H1 (cell line): Measurements from ENCODE around the gene TEX22. TPM values are rescaled to one million over a fixed set of nuclear protein-coding genes. Genes with fewer than 3 reads are reported as not detected.

Experiments used
- CTCF ChIA-PET: fragments of 300-600 bp; sonication (Branson Sonifier 250); formaldehyde crosslinking; loops from one replicate; lab custom pipeline; 2021; ENCODE audit not compliant: partially characterized antibody; lab: Charles Lee
- POLR2A ChIA-PET: fragments of 300-600 bp; sonication (Branson Sonifier 250); formaldehyde crosslinking; loops from one replicate; lab custom pipeline; 2021; ENCODE audit warnings: inconsistent platforms; ENCODE audit not compliant: partially characterized antibody; lab: Charles Lee
- DNase-seq, 2 experiments: peaks; one replicate each; pipeline versions ENCODE4 v3.0.0 to v3.0.0-alpha.2; 2010 to 2022; ENCODE audit warnings: low spot score in 2 of 2, low read depth in 1 of 2, mixed read lengths in 1 of 2
- FAIRE-seq: peaks from 2 replicates; lab custom pipeline; 2011; peaks lifted over from hg19 to GRCh38; lab: Jason Lieb, UNC
- H2AFZ ChIP-seq: 2 replicates; pipeline ENCODE4 v1.8.1; 2012; ENCODE audit warnings: low read length, inconsistent platforms
- H2AK5ac ChIP-seq: 2 replicates; pipeline ENCODE4 v1.6.1; 2013; ENCODE audit warnings: low read depth, low read length
- H2BK120ac ChIP-seq: replicated peaks from 2 replicates; pipeline ENCODE3; 2013; ENCODE audit warnings: low read depth, low read length, inconsistent platforms
- H2BK12ac ChIP-seq: 2 replicates; pipeline ENCODE4 v1.6.1; 2013; ENCODE audit warnings: low read depth, low read length
- H2BK15ac ChIP-seq: 2 replicates; pipeline ENCODE4 v1.6.1; 2013; ENCODE audit warnings: low read length
- H2BK20ac ChIP-seq: 2 replicates; pipeline ENCODE4 v1.6.1; 2013; ENCODE audit warnings: low read length
- H2BK5ac ChIP-seq: 2 replicates; pipeline ENCODE4 v1.6.1; 2013; ENCODE audit warnings: low read depth, low read length
- H3K14ac ChIP-seq: 2 replicates; pipeline ENCODE4 v1.6.1; 2013; ENCODE audit warnings: inconsistent platforms; ENCODE audit not compliant: insufficient read length
- H3K18ac ChIP-seq: 2 replicates; pipeline ENCODE4 v1.6.1; 2013; ENCODE audit warnings: low read length; ENCODE audit errors: extremely low read depth
- H3K23ac ChIP-seq: 2 replicates; pipeline ENCODE4 v1.6.1; 2013; ENCODE audit warnings: inconsistent platforms; ENCODE audit not compliant: insufficient read length
- H3K23me2 ChIP-seq: 2 replicates; pipeline ENCODE4 v1.6.1; 2013; ENCODE audit warnings: low read depth, low read length
- H3K27ac ChIP-seq: 2 replicates; pipeline ENCODE4 v1.6.1; 2011; ENCODE audit warnings: low read depth, low read length, inconsistent platforms
- H3K27me3 ChIP-seq, 4 experiments: replicated peaks in 1 of 4; 1 replicate in 1 of 4; 2 replicates in 3 of 4; pipeline versions ENCODE4 v1.6.1 to v1.8.1; 2011 to 2013; ENCODE audit warnings: low read length in 3 of 4, mild to moderate bottlenecking in 3 of 4, inconsistent platforms in 2 of 4, mixed read lengths in 2 of 4, moderate library complexity in 1 of 4; ENCODE audit not compliant: control insufficient read depth in 3 of 4, insufficient read depth in 3 of 4; ENCODE audit errors: extremely low read depth in 1 of 4
- H3K36me3 ChIP-seq, 4 experiments: 2 replicates each; pipeline versions ENCODE4 v1.6.1 to v1.8.1; 2011 to 2013; ENCODE audit warnings: mild to moderate bottlenecking in 4 of 4, low read length in 3 of 4, moderate library complexity in 2 of 4, control low read depth in 1 of 4, inconsistent platforms in 1 of 4; ENCODE audit not compliant: insufficient read depth in 4 of 4, control insufficient read depth in 2 of 4
- H3K4ac ChIP-seq: replicated peaks from 2 replicates; pipeline ENCODE3; 2013; ENCODE audit warnings: low read length, low read depth, mixed read lengths, inconsistent platforms; ENCODE audit not compliant: insufficient read length
- H3K4me1 ChIP-seq, 4 experiments: replicated peaks in 1 of 4; 1 replicate in 1 of 4; 2 replicates in 3 of 4; pipeline versions ENCODE4 v1.6.1 to v1.8.1; 2011 to 2013; ENCODE audit warnings: low read length in 3 of 4, inconsistent platforms in 2 of 4, mixed read lengths in 1 of 4; ENCODE audit not compliant: insufficient read depth in 4 of 4, control insufficient read depth in 3 of 4
- H3K4me2 ChIP-seq, 2 experiments: 2 replicates each; pipeline versions ENCODE4 v1.6.1 to v1.8.1; 2011 to 2013; ENCODE audit warnings: low read depth in 2 of 2, low read length in 2 of 2, control low read depth in 1 of 2, inconsistent platforms in 1 of 2, mild to moderate bottlenecking in 1 of 2; ENCODE audit not compliant: insufficient read depth in 1 of 2
- H3K4me3 ChIP-seq, 4 experiments: fragments of 200-600, 300-600 bp in 1 of 4; sonication (generic), shearing (Covaris generic), sonication (Bioruptor Twin) in 1 of 4; 2 replicates each; pipeline versions ENCODE4 v1.5.1 to v1.8.1; 2011 to 2016; ENCODE audit warnings: low read length in 4 of 4, low read depth in 3 of 4, control low read depth in 2 of 4, inconsistent platforms in 2 of 4, mild to moderate bottlenecking in 2 of 4, mixed read lengths in 1 of 4, moderate library complexity in 1 of 4; ENCODE audit not compliant: insufficient read depth in 2 of 4; ENCODE audit errors: extremely low read depth in 1 of 4
- H3K56ac ChIP-seq: replicated peaks from 2 replicates; pipeline ENCODE3; 2013; ENCODE audit warnings: low read depth, mild to moderate bottlenecking, mixed read lengths, low read length, inconsistent platforms; ENCODE audit not compliant: insufficient read length
- H3K79me1 ChIP-seq: 2 replicates; pipeline ENCODE4 v1.6.1; 2013; ENCODE audit warnings: low read depth, low read length, control low read depth
- H3K79me2 ChIP-seq, 2 experiments: 2 replicates each; pipeline versions ENCODE4 v1.6.1 to v1.8.1; 2012 to 2013; ENCODE audit warnings: low read length in 2 of 2, mild to moderate bottlenecking in 2 of 2, inconsistent platforms in 1 of 2; ENCODE audit not compliant: insufficient read depth in 2 of 2, control insufficient read depth in 1 of 2
- H3K9ac ChIP-seq, 4 experiments: replicated peaks in 1 of 4; 1 replicate in 1 of 4; 2 replicates in 3 of 4; pipeline versions ENCODE4 v1.6.1 to v1.8.1; 2011 to 2013; ENCODE audit warnings: low read depth in 3 of 4, low read length in 3 of 4, control low read depth in 2 of 4, mild to moderate bottlenecking in 2 of 4, moderate library complexity in 2 of 4, inconsistent platforms in 1 of 4; ENCODE audit errors: extremely low read depth in 1 of 4
- H3K9me3 ChIP-seq, 2 experiments: 2 replicates each; pipeline versions ENCODE4 v1.6.1 to v1.8.1; 2012 to 2013; ENCODE audit warnings: mild to moderate bottlenecking in 2 of 2, moderate library complexity in 2 of 2, control low read depth in 1 of 2, inconsistent platforms in 1 of 2, low read depth in 1 of 2, low read length in 1 of 2, mixed read lengths in 1 of 2; ENCODE audit not compliant: insufficient read depth in 2 of 2
- H4K20me1 ChIP-seq, 2 experiments: replicated peaks in 1 of 2; 2 replicates each; pipeline versions ENCODE3 to v1.8.1; 2011 to 2013; ENCODE audit warnings: inconsistent platforms in 2 of 2, low read length in 2 of 2, mild to moderate bottlenecking in 1 of 2; ENCODE audit not compliant: insufficient read depth in 2 of 2, control insufficient read depth in 1 of 2
- H4K5ac ChIP-seq: 2 replicates; pipeline ENCODE4 v1.6.1; 2013; ENCODE audit warnings: low read length, low read depth, mixed read lengths, inconsistent platforms; ENCODE audit not compliant: insufficient read length
- H4K8ac ChIP-seq: 2 replicates; pipeline ENCODE4 v1.8.0; 2013; ENCODE audit warnings: mild to moderate bottlenecking, moderate library complexity, low read length, inconsistent platforms; ENCODE audit not compliant: insufficient read depth; ENCODE audit errors: extremely low read depth
- H4K91ac ChIP-seq: replicated peaks from 2 replicates; pipeline ENCODE3; 2013; ENCODE audit warnings: low read length, mixed read lengths, inconsistent platforms; ENCODE audit not compliant: insufficient read length
- CHD1 ChIP-seq: IDR thresholded peaks from 2 replicates; pipeline ENCODE4 v1.6.1; 2012; ENCODE audit warnings: low read depth, low read length, improper control_type of control experiment
- MAFK ChIP-seq: IDR thresholded peaks from 2 replicates; pipeline ENCODE4 v1.6.1; 2012; ENCODE audit warnings: low read depth, mild to moderate bottlenecking, improper control_type of control experiment, low read length
- POLR2AphosphoS5 ChIP-seq: IDR thresholded peaks from 2 replicates; pipeline ENCODE4 v1.6.1; 2011; ENCODE audit warnings: low read depth, low read length
- SP1 ChIP-seq: IDR thresholded peaks from 2 replicates; pipeline ENCODE4 v1.6.1; 2011; ENCODE audit warnings: low read depth, low read length
- WGBS, 2 experiments: shearing (Covaris generic) in 1 of 2; methylation state at CpG; one replicate each; pipeline versions ENCODE4 v1.1.6 to v1.1.7; 2013 to 2015; ENCODE audit warnings: low lambda C conversion rate in 2 of 2, mixed read lengths in 2 of 2, inconsistent platforms in 1 of 2, low coverage in 1 of 2, missing lambda C conversion rate in 1 of 2; ENCODE audit not compliant: insufficient replicate concordance in 2 of 2, insufficient coverage in 1 of 2, insufficient read length in 1 of 2; ENCODE audit errors: extremely low coverage in 1 of 2, missing lambda C conversion rate in 1 of 2; 5-methylcytosine and 5-hydroxymethylcytosine counted together
- polyA plus RNA-seq, 7 experiments: library from polyadenylated mRNA; depleted of rRNA in 3 of 7; stranded (reverse) in 5 of 7; unstranded in 2 of 7; fragments of >200 nt in 5 of 7; fragments of 200-250 nt in 2 of 7; gene quantifications; 1 replicate in 5 of 7; 2 replicates in 1 of 7; 4 replicates in 1 of 7; pipeline versions ENCODE4 v1.2.1 to v1.2.3, GENCODE V29; 2011 to 2013; ENCODE audit warnings: missing spikeins in 2 of 7, mixed read lengths in 2 of 7
- total RNA-seq: library from RNA; stranded (reverse); fragmentation: NEBNext Ultra II Directional; extraction: Animal tissue kit (Norgen Biotek cat#: 25700); gene quantifications from 2 replicates; pipeline ENCODE4 v1.2.1, GENCODE V29; 2021

The TEX22 gene
- total and polyA plus RNA-seq, 2 of the 8 experiments (the other 6 are each of a cell fraction or from before 2014, with no cell fraction given): 0.24 to 0.39 TPM

GRCh38 chr14:105408592-105408991, 10.3 kb downstream of the TEX22 start:
- Histone ChIP-seq H3K18ac (no peak overlapping the region), H4K91ac (no peak overlapping the region), H3K56ac (no peak overlapping the region), H3K4me3 (no peak overlapping the region), H2BK15ac (no peak overlapping the region), H3K14ac (no peak overlapping the region), H3K79me2 (no peaks in the 10 kb centered on the region), H3K27me3 (peaks cover 8 to 40% (median 32%) of the 10 kb centered on the region in 4 experiments), H3K23ac (no peak overlapping the region), H2BK12ac (no peak overlapping the region), H3K4me2 (no peak overlapping the region), H2BK20ac (no peak overlapping the region), H3K4me1 (peaks cover 0 to 8% (median 4%) of the 10 kb centered on the region in 4 experiments; a peak in 6 of 7 replicates), H3K36me3 (no peaks in the 10 kb centered on the region), H3K27ac (no peak overlapping the region), H3K79me1 (no peaks in the 10 kb centered on the region), H2BK120ac (no peak overlapping the region), H2BK5ac (no peak overlapping the region), H3K9me3 (peaks cover 14 to 21% of the 10 kb centered on the region in 2 experiments; a peak in 2 of 4 replicates), H3K4ac (no peak overlapping the region), H3K23me2 (peaks cover 6% of the 10 kb centered on the region; the same call in 1 of the 2 replicates), H4K20me1 (peaks cover 0 to 6% of the 10 kb centered on the region in 2 experiments), H2AFZ (no peak overlapping the region), H4K8ac (no peak overlapping the region), H3K9ac (no peak overlapping the region), H2AK5ac (no peak overlapping the region), H4K5ac (no peak overlapping the region)
- TF ChIP-seq POLR2AphosphoS5: no peak
- TF ChIP-seq MAFK: peak; percentile 58
- TF ChIP-seq CHD1: no peak
- no peak for TF ChIP-seq SP1
- CTCF ChIA-PET: interaction anchor here (0.6 to 1.5 kb wide), 4 partner anchors 22 to 72 kb away, joined by 3 to 6 read pairs (median 4); no protein-coding TSS in a partner anchor
- 91% methylated on average over 10 of the region's 13 CpGs; no CpG with 5 or more reads in 1 of the 2 experiments for WGBS, 2 experiments
- POLR2A ChIA-PET: interaction anchor here (0.9 to 3.0 kb wide), 5 partner anchors 10 to 72 kb away, joined by 3 to 9 read pairs (median 3); partner anchors contain the start of gene TEX22
- DNase-seq (no peak), FAIRE-seq (no peak)
